GM18870 (cell line): ENCODE data around the gene CALML3.

Experiments
- ATAC-seq: cut with Tn5 transposase; IDR thresholded peaks from one replicate; pipeline ENCODE4 v1.9.1; 2021; ENCODE audit warnings: moderate library complexity; ENCODE audit not compliant: unreplicated experiment

CALML3 gene

GRCh38 chr10:5537684-5538083 lies 12.9 kb downstream of the CALML3 start:
- ATAC-seq = no peak

GRCh38 chr10:5538446-5538845 lies 13.7 kb downstream of the CALML3 start:
- no peak for ATAC-seq

GRCh38 chr10:5538892-5539651 lies 14.3 kb downstream of the CALML3 start:
- no peak for ATAC-seq

- no peak for ATAC-seq
These were observed 15.3 kb downstream of the CALML3 start for GRCh38 chr10:5540080-5540479.

GRCh38 chr10:5540891-5541290 lies 16.1 kb downstream of the CALML3 start:
- no peak for ATAC-seq

- ATAC-seq = no peak
These were observed 17.3 kb downstream of the CALML3 start for GRCh38 chr10:5542100-5542499.

- no peak for ATAC-seq
These were observed 18.9 kb downstream of the CALML3 start for GRCh38 chr10:5543623-5544022.

GRCh38 chr10:5544216-5544805 lies 19.6 kb downstream of the CALML3 start:
- ATAC-seq = no peak

GRCh38 chr10:5545011-5545410 lies 20.2 kb downstream of the CALML3 start:
- ATAC-seq = no peak

- ATAC-seq = no peak
These were observed 20.6 kb downstream of the CALML3 start for GRCh38 chr10:5545426-5545777.

- ATAC-seq = no peak
These were observed 21.3 kb downstream of the CALML3 start for GRCh38 chr10:5545778-5546710.

GRCh38 chr10:5546891-5547680 lies 22.3 kb downstream of the CALML3 start:
- no peak for ATAC-seq

GRCh38 chr10:5547681-5547930 lies 22.8 kb downstream of the CALML3 start:
- ATAC-seq = no peak

- no peak for ATAC-seq
These were observed 23.3 kb downstream of the CALML3 start for GRCh38 chr10:5547931-5548660.

GRCh38 chr10:5549462-5550249 lies 24.9 kb downstream of the CALML3 start:
- no peak for ATAC-seq

GRCh38 chr10:5550250-5550545 lies 25.4 kb downstream of the CALML3 start:
- ATAC-seq = no peak

- ATAC-seq = no peak
These were observed 26.1 kb downstream of the CALML3 start for GRCh38 chr10:5550621-5551530.

GRCh38 chr10:5551531-5552375 lies 27.0 kb downstream of the CALML3 start:
- ATAC-seq = no peak
